ENCODE data around the gene KCNJ15. TPM values are rescaled to one million over a fixed set of nuclear protein-coding genes. Genes with fewer than 3 reads are reported as not detected.

Gene KCNJ15
- total RNA-seq, 1 experiment from 2014 or later = 0.13 TPM

DNA sequence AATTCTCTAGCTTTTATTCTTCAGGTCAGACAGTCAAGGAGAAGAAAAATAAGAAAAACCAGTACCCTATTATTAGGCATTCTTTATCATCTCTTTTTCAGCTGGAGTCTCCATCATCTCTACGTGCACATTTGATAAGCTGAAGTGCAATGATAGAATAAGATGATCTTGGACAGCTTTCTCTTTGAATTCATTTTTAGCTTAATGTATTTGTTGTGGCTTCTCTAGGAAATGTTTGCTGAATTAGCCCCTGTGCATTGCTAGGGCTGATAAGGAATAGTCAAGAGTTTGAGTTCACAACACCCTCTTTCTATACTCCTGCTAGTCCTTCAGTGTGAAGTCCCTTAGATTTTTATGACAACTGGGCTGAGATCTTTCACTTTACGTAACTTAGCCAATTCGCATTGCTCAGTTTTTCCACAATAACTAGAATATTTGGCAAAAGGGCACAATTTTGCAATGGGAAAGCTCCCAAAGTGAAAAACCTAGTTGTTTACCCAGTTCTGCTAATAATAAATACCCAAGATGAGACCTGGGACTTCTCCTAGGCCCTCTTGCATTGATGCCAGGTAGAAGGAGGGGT is 7.0 kb upstream of the KCNJ15 start:
- CTCF ChIA-PET = no interaction called here
- intact Hi-C loops (cut with micrococcal nuclease; ENCODE audit: unreplicated experiment) (no loop called here), in situ Hi-C loops (cut with HindIII; ENCODE audit: low pct_unique_long_range_greater_than_20kb, low sequenced_read_pairs) (no loop called here)
- Histone ChIP-seq H3K4me3 (ENCODE audit: low read depth in 2 of 2, low read length in 2 of 2) (no peak overlapping the region), H3K9me3 (ENCODE audit: control insufficient read depth, insufficient read depth, low read depth, low read length) (no peaks in the 10 kb centered on the region), H3K27ac (ENCODE audit: low read length) (no peak overlapping the region), H3K36me3 (ENCODE audit: control insufficient read depth, insufficient read depth, low read length) (no peaks in the 10 kb centered on the region), H3K4me1 (ENCODE audit: control insufficient read depth, insufficient read depth, low read length) (no peaks in the 10 kb centered on the region), H3K27me3 (ENCODE audit: control insufficient read depth, insufficient read depth, low read length) (no peaks in the 10 kb centered on the region; the same call in 1 of the 2 replicates)
- POLR2A ChIA-PET = no interaction called here
- TF ChIP-seq SIN3A (IDR thresholded peaks at IDR 0.05; ENCODE audit: borderline replicate concordance, insufficient read depth, low read depth, low read length) (no peak), REST (IDR thresholded peaks at IDR 0.05; ENCODE audit: insufficient read depth in 1 of 2, low read depth in 2 of 2, low read length in 1 of 2) (no peak), POLR2AphosphoS5 (IDR thresholded peaks at IDR 0.05; ENCODE audit: low read depth, low read length) (no peak), TCF7L2 (IDR thresholded peaks at IDR 0.05; ENCODE audit: low read depth, low read length) (no peak)
- TF ChIP-seq, protein P1, sequence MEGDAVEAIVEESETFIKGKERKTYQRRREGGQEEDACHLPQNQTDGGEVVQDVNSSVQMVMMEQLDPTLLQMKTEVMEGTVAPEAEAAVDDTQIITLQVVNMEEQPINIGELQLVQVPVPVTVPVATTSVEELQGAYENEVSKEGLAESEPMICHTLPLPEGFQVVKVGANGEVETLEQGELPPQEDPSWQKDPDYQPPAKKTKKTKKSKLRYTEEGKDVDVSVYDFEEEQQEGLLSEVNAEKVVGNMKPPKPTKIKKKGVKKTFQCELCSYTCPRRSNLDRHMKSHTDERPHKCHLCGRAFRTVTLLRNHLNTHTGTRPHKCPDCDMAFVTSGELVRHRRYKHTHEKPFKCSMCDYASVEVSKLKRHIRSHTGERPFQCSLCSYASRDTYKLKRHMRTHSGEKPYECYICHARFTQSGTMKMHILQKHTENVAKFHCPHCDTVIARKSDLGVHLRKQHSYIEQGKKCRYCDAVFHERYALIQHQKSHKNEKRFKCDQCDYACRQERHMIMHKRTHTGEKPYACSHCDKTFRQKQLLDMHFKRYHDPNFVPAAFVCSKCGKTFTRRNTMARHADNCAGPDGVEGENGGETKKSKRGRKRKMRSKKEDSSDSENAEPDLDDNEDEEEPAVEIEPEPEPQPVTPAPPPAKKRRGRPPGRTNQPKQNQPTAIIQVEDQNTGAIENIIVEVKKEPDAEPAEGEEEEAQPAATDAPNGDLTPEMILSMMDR (IDR thresholded peaks at IDR 0.05) = no peak
- ATAC-seq = no peak
- no peak for DNase-seq (ENCODE audit: low read depth, low spot score)
- no TSS peak for BruUV-seq (replicated peaks)

- Histone ChIP-seq H3K27ac (ENCODE audit: low read length) (no peak overlapping the region), H3K9me3 (ENCODE audit: control insufficient read depth, insufficient read depth, low read depth, low read length) (no peaks in the 10 kb centered on the region), H3K36me3 (ENCODE audit: control insufficient read depth, insufficient read depth, low read length) (no peaks in the 10 kb centered on the region), H3K4me1 (ENCODE audit: control insufficient read depth, insufficient read depth, low read length) (no peaks in the 10 kb centered on the region), H3K27me3 (ENCODE audit: control insufficient read depth, insufficient read depth, low read length) (no peaks in the 10 kb centered on the region; the same call in 1 of the 2 replicates), H3K4me3 (ENCODE audit: low read depth in 2 of 2, low read length in 2 of 2) (no peak overlapping the region)
- TF ChIP-seq, protein P1 (IDR thresholded peaks at IDR 0.05) = no peak
- no peak for TF ChIP-seq TCF7L2 (IDR thresholded peaks at IDR 0.05; ENCODE audit: low read depth, low read length)
- TF ChIP-seq REST (IDR thresholded peaks at IDR 0.05; ENCODE audit: insufficient read depth in 1 of 2, low read depth in 2 of 2, low read length in 1 of 2) = no peak
- TF ChIP-seq SIN3A (IDR thresholded peaks at IDR 0.05; ENCODE audit: borderline replicate concordance, insufficient read depth, low read depth, low read length) = no peak
- TF ChIP-seq POLR2AphosphoS5 (IDR thresholded peaks at IDR 0.05; ENCODE audit: low read depth, low read length) = no peak
- in situ Hi-C loops (cut with HindIII; ENCODE audit: low pct_unique_long_range_greater_than_20kb, low sequenced_read_pairs) (no loop called here), intact Hi-C loops (cut with micrococcal nuclease; ENCODE audit: unreplicated experiment) (no loop called here)
- ChIA-PET POLR2A (no interaction called here), CTCF (no interaction called here)
- DNase-seq (ENCODE audit: low read depth, low spot score) = no peak
- ATAC-seq = no peak
- BruUV-seq (replicated peaks) = no TSS peak
Observed at GRCh38 chr21:38250991-38251418, 5.8 kb upstream of the KCNJ15 start.
